ENCODE data around the gene COL5A1.

The COL5A1 gene

DNA sequence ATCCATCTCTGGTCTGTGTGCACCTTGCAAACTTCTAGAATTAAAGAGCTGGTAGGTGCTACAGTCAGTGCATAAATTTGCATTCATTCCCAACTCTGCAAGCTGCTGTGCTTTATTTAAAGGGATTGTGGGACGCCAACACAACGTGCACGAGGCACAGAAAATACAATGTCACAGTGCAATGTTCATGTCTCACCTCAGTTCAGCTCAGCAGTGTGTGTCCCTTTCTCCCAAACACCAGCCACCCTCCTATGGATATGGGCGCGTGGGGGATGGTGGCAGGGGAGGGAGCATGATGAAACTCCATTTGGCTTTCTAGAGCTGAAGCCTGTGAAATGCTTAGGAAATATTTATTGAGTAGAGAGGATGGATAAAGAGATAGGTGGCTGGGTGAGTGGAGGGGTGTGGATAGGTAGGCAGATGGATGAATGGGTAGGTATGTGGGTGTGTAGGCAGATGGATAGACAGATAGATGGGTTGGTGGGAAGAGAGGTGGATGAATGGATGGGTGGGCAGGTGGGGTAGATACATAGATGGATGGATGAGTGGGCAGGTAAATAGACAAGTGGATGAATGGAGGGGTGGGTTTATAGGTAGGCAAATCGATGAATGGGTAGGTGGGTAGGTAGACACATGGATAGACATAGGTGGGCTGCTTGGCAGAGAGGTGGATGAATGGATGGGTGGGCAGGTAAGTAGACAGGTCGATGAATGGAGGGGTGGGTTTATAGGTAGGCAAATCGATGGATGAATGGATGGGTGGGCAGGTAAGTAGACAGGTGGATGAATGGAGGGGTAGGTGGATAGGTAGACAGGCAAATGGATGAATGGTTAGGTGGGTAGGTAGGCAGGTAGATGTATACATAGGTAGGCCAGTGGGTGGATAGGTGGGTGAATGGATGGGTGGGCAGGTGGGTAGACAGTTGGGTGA is 146.3 kb downstream of the COL5A1 start:
- intact Hi-C loops (cut with DNase I; ENCODE audit: low total_unique reads): no loop called here
- TF ChIP-seq, protein P1, sequence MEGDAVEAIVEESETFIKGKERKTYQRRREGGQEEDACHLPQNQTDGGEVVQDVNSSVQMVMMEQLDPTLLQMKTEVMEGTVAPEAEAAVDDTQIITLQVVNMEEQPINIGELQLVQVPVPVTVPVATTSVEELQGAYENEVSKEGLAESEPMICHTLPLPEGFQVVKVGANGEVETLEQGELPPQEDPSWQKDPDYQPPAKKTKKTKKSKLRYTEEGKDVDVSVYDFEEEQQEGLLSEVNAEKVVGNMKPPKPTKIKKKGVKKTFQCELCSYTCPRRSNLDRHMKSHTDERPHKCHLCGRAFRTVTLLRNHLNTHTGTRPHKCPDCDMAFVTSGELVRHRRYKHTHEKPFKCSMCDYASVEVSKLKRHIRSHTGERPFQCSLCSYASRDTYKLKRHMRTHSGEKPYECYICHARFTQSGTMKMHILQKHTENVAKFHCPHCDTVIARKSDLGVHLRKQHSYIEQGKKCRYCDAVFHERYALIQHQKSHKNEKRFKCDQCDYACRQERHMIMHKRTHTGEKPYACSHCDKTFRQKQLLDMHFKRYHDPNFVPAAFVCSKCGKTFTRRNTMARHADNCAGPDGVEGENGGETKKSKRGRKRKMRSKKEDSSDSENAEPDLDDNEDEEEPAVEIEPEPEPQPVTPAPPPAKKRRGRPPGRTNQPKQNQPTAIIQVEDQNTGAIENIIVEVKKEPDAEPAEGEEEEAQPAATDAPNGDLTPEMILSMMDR (IDR thresholded peaks at IDR 0.05): no peak
- Histone ChIP-seq H3K27ac (no peak overlapping the region), H3K27me3 (no peaks in the 10 kb centered on the region), H3K9me3 (no peaks in the 10 kb centered on the region), H3K4me1 (peaks cover 0 to 10% (median 0%) of the 10 kb centered on the region in 4 donors), H3K36me3 (peaks cover 18 to 82% (median 31%) of the 10 kb centered on the region in 3 donors), H3K4me3 (no peak overlapping the region)
- no peak for DNase-seq

DNA sequence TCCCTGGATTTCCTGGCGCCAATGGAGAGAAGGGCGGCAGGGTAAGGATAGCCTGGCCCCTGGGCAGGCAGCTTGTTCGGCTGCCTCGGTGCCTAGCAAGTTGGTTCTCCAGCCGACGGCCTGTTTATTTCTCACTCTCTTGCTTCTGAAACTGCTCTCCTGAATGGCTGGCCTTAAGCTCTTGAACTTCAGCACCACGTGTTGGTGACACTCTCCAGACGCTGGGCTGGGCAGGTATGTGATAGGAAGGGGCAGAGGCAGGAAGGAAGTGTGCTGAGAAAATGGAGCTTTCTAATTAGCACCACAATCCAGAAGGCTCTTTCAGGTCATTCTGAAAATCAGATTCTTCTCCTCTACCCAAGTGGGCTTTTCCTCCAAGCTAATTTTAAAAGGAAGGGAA is 147.6 kb downstream of the COL5A1 start:
- H3K27ac ChIP-seq: no peak overlapping the region
- TF ChIP-seq, protein P1 (IDR thresholded peaks at IDR 0.05): no peak
- H3K36me3 ChIP-seq: peaks cover 18 to 82% (median 31%) of the 10 kb centered on the region in 3 donors
- no peak overlapping the region for H3K4me3 ChIP-seq
- intact Hi-C loops (cut with DNase I; ENCODE audit: low total_unique reads): no loop called here
- H3K27me3 ChIP-seq: no peaks in the 10 kb centered on the region
- H3K9me3 ChIP-seq: no peaks in the 10 kb centered on the region
- DNase-seq: no peak
- H3K4me1 ChIP-seq: peaks cover 0 to 2% (median 0%) of the 10 kb centered on the region in 4 donors

DNA sequence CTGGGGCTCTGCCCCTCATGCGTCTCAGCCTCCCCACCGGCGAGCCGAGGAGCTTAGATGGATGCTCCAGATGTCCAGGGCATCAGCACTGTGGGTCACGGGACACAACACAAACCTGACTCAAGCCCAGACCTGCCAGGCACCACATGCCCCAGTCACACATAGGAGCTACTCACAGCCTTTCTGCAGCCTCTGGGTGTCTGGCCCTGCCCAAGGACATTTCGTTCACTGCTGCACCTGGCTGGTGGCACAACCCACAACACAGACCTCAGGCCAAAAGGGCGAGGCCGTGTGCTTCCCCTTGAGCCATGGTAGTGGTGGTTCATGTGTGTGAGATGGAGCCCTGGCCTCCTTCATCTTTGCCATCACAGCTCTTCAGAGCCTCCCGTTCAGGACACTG is 149.4 kb downstream of the COL5A1 start:
- TF ChIP-seq, protein P1 (IDR thresholded peaks at IDR 0.05): no peak
- no peaks in the 10 kb centered on the region for H3K27me3 ChIP-seq
- no peak for DNase-seq
- H3K4me3 ChIP-seq: no peak overlapping the region
- no peak overlapping the region for H3K27ac ChIP-seq
- intact Hi-C loops (cut with DNase I; ENCODE audit: low total_unique reads): no loop called here
- peaks cover 22 to 82% (median 44%) of the 10 kb centered on the region in 3 donors for H3K36me3 ChIP-seq
- H3K4me1 ChIP-seq: no peaks in the 10 kb centered on the region
- H3K9me3 ChIP-seq: no peaks in the 10 kb centered on the region

DNA sequence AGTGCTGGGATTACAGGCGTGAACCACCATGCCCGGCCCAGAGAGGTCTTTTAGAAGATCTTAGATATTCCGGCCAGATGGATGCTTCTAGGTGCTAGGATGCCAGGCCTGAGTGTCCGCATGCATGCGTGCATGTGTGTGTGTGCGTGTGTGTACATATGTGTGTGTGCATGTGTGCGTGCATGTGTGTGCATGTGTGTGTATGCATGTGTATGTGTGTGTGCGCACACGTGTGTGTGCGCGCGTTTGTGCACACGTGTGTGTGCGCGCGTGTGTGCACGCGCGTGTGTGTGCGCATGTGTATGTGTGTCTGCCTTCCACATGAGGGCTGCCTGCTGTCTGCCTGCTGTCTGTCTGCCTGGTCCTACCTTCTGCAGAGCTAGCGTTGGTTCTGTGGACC is 151.0 kb downstream of the COL5A1 start:
- Histone ChIP-seq H3K4me1 (no peaks in the 10 kb centered on the region), H3K4me3 (no peak overlapping the region), H3K36me3 (peaks cover 24 to 85% (median 57%) of the 10 kb centered on the region in 3 donors), H3K27me3 (no peaks in the 10 kb centered on the region), H3K9me3 (no peaks in the 10 kb centered on the region), H3K27ac (no peak overlapping the region)
- DNase-seq: no peak
- intact Hi-C loops (cut with DNase I; ENCODE audit: low total_unique reads): no loop called here
- TF ChIP-seq, protein P1 (IDR thresholded peaks at IDR 0.05): no peak

DNA sequence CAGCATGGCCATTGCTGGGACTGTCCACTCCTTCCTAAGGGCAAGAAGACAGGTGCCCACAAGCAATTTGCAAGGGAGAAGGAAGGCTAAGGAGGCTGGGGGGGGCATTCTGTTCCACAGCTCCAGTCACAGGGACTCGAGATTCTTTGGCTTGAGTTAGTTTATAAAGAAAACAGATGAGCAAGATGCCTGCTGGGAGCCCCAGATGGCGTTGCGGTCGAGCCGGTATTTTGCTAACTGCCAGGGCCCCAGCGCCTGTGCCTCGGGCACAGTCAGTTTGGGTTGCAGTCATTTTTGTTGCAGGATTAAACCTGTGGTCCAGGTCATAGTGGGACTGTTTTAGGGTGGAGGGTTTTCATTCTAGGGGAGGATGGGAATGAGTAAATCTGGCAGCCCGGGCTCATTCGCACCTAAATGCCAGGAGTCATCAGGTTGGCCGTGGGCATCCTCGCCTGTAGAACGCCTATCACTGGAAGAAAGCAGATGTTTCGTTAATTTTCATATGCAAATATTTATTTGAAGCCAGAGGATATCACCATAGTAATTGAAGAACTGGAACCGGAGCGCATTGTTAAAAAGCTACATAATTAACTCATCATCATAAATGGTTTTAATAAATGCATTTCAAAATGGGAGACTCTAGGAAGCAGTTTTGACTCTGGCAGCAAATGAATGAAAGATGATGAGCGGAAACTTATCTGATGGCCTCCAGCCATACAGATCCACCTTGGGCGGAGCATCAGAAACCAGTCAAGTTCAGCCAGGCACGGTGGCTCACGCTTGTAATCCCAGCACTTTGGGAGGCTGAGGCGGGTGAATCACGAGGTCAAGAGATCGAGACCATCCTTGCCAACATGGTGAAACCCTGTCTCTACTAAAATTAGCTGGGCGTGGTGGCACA is 151.9 kb downstream of the COL5A1 start:
- TF ChIP-seq, protein P1 (IDR thresholded peaks at IDR 0.05): no peak
- no peak overlapping the region for H3K4me3 ChIP-seq
- peaks cover 33 to 91% (median 66%) of the 10 kb centered on the region in 3 donors for H3K36me3 ChIP-seq
- H3K27me3 ChIP-seq: no peaks in the 10 kb centered on the region
- intact Hi-C loops (cut with DNase I; ENCODE audit: low total_unique reads): no loop called here
- no peaks in the 10 kb centered on the region for H3K9me3 ChIP-seq
- no peak overlapping the region for H3K27ac ChIP-seq
- no peak for DNase-seq
- H3K4me1 ChIP-seq: no peaks in the 10 kb centered on the region

Data from tibial artery (tissue), 4 donors.